Measurements from ENCODE around the gene BLOC1S2. TPM values are rescaled to one million over a fixed set of nuclear protein-coding genes. Genes with fewer than 3 reads are reported as not detected.

The BLOC1S2 gene
- total RNA-seq (2022; extraction: Qiagen RNA extraction): 94.5 to 106 TPM (median 96.5 TPM) in 5 replicates

GRCh38 chr10:100286051-100287033 lies at the start of gene BLOC1S2:
Gene BLOC1S2, minus strand, starts transcription at chr10:100286680. Its CDS starts 21 bp downstream, at chr10:100286659.

DNA sequence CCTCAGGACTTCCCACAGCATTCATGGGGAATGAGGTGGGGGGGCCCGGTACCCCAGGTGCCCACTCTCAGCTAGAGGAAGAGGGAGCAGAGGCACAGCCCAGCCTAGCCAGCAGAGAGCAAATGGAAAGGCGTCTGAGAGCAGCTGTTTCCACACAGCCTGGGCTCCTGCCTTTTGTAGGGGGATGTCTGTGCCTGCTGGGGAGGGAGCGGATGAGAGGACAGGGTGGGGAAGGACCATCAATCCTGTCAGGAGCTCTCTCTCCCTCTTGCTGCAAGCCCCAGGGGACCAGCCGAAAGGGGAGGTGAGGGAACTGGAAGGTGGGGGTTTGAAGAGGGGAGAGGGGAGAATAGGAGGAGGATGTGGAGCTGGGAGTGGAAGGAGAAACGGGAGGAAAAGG lies 43.6 kb upstream of the BLOC1S2 start, which contains the start of gene PKD2L1:
PKD2L1 (minus strand) TSS at position 150 of the 400 bp plus-strand sequence; CDS start at position 25, 125 bp downstream.

DNA sequence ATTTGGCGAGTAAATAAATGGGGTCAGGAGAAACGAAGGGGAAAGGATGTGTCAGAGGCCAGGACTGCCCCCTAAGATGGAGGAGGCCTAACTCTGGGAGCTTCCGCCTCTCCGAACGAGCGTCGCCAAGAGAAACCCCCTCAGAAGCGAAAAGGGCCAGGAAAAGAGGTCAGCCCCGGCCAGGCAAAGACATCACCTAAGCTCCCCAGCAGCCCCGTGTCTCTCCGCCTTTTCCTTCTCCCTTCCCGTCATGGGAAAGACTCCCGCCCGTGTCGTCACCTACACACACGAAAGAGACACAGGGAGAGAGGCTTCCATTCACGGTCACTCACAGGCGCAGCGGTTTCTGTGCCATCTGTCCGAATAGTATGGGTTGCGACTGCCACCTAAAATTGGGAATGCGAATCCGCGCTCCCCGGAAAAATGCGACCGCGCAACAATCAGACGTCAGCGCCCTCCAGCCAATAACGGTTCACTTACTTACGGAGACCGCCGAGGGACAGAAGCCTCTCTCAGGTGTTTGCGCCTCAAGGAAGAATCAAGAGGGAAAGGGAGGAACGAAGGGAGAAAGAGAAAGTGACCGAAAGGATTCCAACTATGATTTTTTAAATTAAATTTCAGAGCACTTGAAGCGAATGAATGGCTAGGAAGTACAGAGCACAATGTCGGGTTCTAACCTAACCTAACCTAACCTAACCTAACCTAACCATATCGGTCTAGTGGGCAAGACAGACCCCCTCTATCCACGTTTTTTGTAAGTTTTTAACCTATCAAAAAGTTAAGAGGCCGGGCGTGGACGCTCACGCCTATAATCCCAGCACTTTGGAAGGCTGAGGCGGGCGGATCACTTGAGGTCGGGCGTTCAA lies 19.0 kb downstream of the BLOC1S2 start, which contains the start of gene CWF19L1:
CWF19L1 (minus strand) TSS at position 400 of the 866 bp plus-strand sequence; CDS start at position 355, 45 bp downstream.

Other genes with a start within 250 kb of the BLOC1S2 start
- 0.16 to 0.39 TPM (median 0.28 TPM) in 5 replicates for gene CPN1, start 204.8 kb downstream of the BLOC1S2 start, total RNA-seq (2022; extraction: Qiagen RNA extraction)
- 44.0 to 79.6 TPM (median 53.0 TPM) in 5 replicates for gene ERLIN1, start 100.7 kb downstream of the BLOC1S2 start, total RNA-seq (2022; extraction: Qiagen RNA extraction)
- 17.8 to 28.1 TPM (median 20.1 TPM) in 5 replicates for gene CHUK, start 57.1 kb downstream of the BLOC1S2 start, total RNA-seq (2022; extraction: Qiagen RNA extraction)
- 20.5 to 28.1 TPM (median 22.5 TPM) in 5 replicates for gene CWF19L1, start 19.0 kb downstream of the BLOC1S2 start, total RNA-seq (2022; extraction: Qiagen RNA extraction)
- gene PKD2L1, start 43.5 kb upstream of the BLOC1S2 start, total RNA-seq (2022; extraction: Qiagen RNA extraction): 0.05 to 0.31 TPM (median 0.16 TPM) in 5 replicates
- gene SCD, start 60.6 kb upstream of the BLOC1S2 start, total RNA-seq (2022; extraction: Qiagen RNA extraction): 128 to 195 TPM (median 161 TPM) in 5 replicates
- gene WNT8B, start 176.3 kb upstream of the BLOC1S2 start, total RNA-seq (2022; extraction: Qiagen RNA extraction): not detected in 5 replicates
- 1.4 to 2.5 TPM (median 2.1 TPM) in 5 replicates for gene SEC31B, start 233.2 kb upstream of the BLOC1S2 start, total RNA-seq (2022; extraction: Qiagen RNA extraction)
- gene NDUFB8, start 243.2 kb upstream of the BLOC1S2 start, total RNA-seq (2022; extraction: Qiagen RNA extraction): 273 to 296 TPM (median 282 TPM) in 5 replicates
- gene HIF1AN, start 249.3 kb upstream of the BLOC1S2 start, total RNA-seq (2022; extraction: Qiagen RNA extraction): 15.8 to 18.3 TPM (median 16.1 TPM) in 5 replicates